ENCODE data around the gene DMP1.

- TF ChIP-seq CTCF (conservative IDR thresholded peaks at IDR 0.05; ENCODE audit: low read depth, low read length) (no peak), EZH2 (IDR thresholded peaks at IDR 0.05; ENCODE audit: low read length, unreplicated experiment) (no peak), EZH2phosphoT487 (IDR thresholded peaks at IDR 0.05; ENCODE audit: borderline replicate concordance, low read length) (no peak)
Measured at GRCh38 chr4:87622303-87622702, 27.8 kb upstream of the DMP1 start.
